SK-N-SH treated with all-trans-retinoic acid at 6 μM for 48 hours (cell line): Measurements from ENCODE around the gene LCLAT1.

Experiments used
- ATAC-seq: fragments of 200-7000 bp; cut with Tn5 transposase; 3 replicates; pipeline ENCODE4 v1.9.1; 2020; ENCODE audit warnings: mild to moderate bottlenecking, moderate library complexity
- OSR1 ChIP-seq: fragments of 250-450 bp; sonication (Bioruptor Pico); IDR thresholded peaks from 2 replicates; pipeline ENCODE4 v1.8.0; 2022; ENCODE audit warnings: moderate library complexity, mild to moderate bottlenecking, inconsistent platforms
- RARB ChIP-seq: fragments of 250-450 bp; sonication (Bioruptor Pico); IDR thresholded peaks from 2 replicates; pipeline ENCODE4 v1.8.0; 2021; ENCODE audit warnings: mild to moderate bottlenecking, moderate library complexity
- SNAI2 ChIP-seq: fragments of 250-450 bp; sonication (Bioruptor Pico); IDR thresholded peaks from 2 replicates; pipeline ENCODE4 v1.5.0; 2020; ENCODE audit warnings: mild to moderate bottlenecking, moderate library complexity
- ZFP3 ChIP-seq: fragments of 250-450 bp; sonication (Bioruptor Pico); IDR thresholded peaks from 2 replicates; pipeline ENCODE4 v1.5.0; 2020; ENCODE audit warnings: mild to moderate bottlenecking, moderate library complexity
- ZNF8 ChIP-seq: fragments of 450-650 bp; formaldehyde crosslinking; IDR thresholded peaks from 2 replicates; pipeline ENCODE4 v1.5.0; 2020; ENCODE audit warnings: mild to moderate bottlenecking, moderate library complexity

The LCLAT1 gene

DNA sequence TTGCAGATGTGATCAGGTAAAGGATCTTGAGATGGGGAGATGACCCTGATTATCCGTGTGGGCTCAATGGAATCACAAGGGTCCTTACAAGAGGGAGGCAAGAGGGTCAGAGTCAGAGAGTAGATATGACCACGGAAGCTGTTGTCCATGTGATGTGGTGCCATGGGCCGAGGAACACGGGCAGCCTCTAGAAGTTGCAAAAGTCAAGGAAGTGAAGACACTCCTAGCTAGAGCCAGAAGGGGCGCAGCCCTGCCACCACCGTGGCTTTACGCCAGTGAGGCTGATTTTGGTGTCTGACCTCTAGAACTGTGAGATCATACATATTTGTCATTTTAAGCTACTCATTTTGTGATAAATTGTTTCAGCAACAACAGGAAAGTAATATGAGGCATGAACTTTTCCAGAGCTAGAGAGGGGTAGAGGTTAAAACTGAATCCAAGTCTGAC is 245.8 kb downstream of the LCLAT1 start:
- ATAC-seq, result no peak
- TF ChIP-seq SNAI2 (CRISPR knock-in tag), result no peak
- no peak for TF ChIP-seq ZNF8 (CRISPR knock-in tag)
- TF ChIP-seq ZFP3 (CRISPR knock-in tag), result no peak
- TF ChIP-seq OSR1 (CRISPR knock-in tag), result no peak
- no peak for TF ChIP-seq RARB
